Measurements from ENCODE around the gene BTG1.
"Not testable (repeated sequence)": the region's sequence is repeated elsewhere in the genome, so short reads cannot be mapped to it uniquely, and the experiment has no call there.

Gene BTG1

DNA sequence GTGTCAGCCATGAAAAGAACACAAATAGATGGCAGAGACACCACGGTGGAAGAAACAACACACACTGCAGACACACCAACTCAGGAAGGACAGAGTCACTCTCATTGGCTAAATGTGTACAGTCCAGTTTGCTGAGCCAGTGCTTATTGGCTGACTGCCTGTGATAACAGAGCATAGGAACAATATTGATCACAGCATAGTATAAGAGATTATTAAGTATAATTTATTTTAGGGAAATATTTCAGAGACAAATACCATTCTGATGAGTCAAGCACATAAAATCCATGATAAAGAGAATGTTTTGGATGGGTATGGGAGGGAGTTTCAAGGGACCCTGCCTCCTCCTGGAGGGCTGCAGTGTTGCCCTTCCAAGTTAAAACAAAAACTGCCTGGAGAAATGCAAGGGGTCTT, 50.9 kb downstream of the BTG1 start:
- no peak for DNase-seq

DNA sequence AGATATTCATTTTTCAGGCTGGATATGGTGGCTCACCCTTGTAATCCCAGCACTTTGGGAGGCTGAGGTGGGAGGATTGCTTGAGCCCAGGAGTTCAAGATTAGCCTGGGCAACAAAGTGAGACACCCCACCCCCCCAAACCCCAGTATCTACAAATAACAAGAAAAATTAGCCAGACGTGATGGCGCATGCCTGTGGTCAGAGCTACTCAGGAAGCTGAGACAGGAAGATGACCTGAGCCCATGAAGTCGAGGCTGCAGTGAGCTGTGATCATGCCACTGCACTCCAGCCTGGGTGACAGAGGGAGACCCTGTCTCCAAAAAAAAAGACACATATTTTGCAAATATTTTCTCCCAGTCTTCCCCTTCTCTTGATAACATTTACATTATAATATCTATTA, 51.3 kb downstream of the BTG1 start:
- DNase-seq: not testable (repeated sequence)

Measured in GOT3 (cell line).